GM12891 (cell line): Measurements from ENCODE around the gene ZNF672.

Experiments used
- POLR2A ChIP-seq: IDR thresholded peaks from 2 replicates; pipeline ENCODE4 v1.6.1; 2011; ENCODE audit warnings: low read depth, low read length, control low read depth
- POLR2AphosphoS5 ChIP-seq: IDR thresholded peaks from 2 replicates; pipeline ENCODE4 v1.6.1; 2011; ENCODE audit warnings: low read depth, low read length, control low read depth

- TF ChIP-seq POLR2A (no peak), POLR2AphosphoS5 (no peak)
Observed at GRCh38 chr1:248816042-248816851, 21.8 kb upstream of the ZNF672 start.
